PC-9 (cell line): ENCODE measurements around the gene HOXB9.

ENCODE experiments used
- CTCF ChIP-seq: fragments of 200-600 bp; sonication (generic); conservative IDR thresholded peaks from 2 replicates; pipeline ENCODE4 v1.6.1; 2017; ENCODE audit warnings: mixed run types, antibody characterized with exemption, mild to moderate bottlenecking, moderate library complexity
- EZH2 ChIP-seq: fragments of 200-600 bp; sonication (generic); IDR thresholded peaks from 2 replicates; pipeline ENCODE4 v1.8.0; 2017; ENCODE audit warnings: antibody characterized with exemption, low read depth

- TF ChIP-seq CTCF (no peak), EZH2 (no peak)
Measured at GRCh38 chr17:48630925-48631692, 5.0 kb upstream of the HOXB9 start.
